Progenitor cell of endocrine pancreas (in vitro differentiated cells): Measurements from ENCODE around the gene CDC42BPB. TPM values are rescaled to one million over a fixed set of nuclear protein-coding genes. Genes with fewer than 3 reads are reported as not detected.

Experiments used
- DNase-seq: peaks from one replicate; pipeline ENCODE4 v3.0.0; 2021; ENCODE audit warnings: low spot score; ENCODE audit not compliant: unreplicated experiment
- H3K27ac Mint-ChIP-seq: 2 replicates; pipeline ENCODE4 v1.8.0; 2021; ENCODE audit warnings: mild to moderate bottlenecking, moderate library complexity, mixed read lengths
- H3K27me3 Mint-ChIP-seq: 2 replicates; pipeline ENCODE4 v1.8.0; 2021; ENCODE audit warnings: mixed read lengths
- H3K36me3 Mint-ChIP-seq: 2 replicates; pipeline ENCODE4 v1.8.0; 2022; ENCODE audit warnings: mixed read lengths; ENCODE audit not compliant: insufficient read depth
- H3K4me1 Mint-ChIP-seq: 2 replicates; pipeline ENCODE4 v1.8.0; 2021; ENCODE audit warnings: low read depth, mixed read lengths
- H3K4me3 Mint-ChIP-seq: 2 replicates; pipeline ENCODE4 v1.8.0; 2021; ENCODE audit warnings: low read depth, mild to moderate bottlenecking, moderate library complexity, mixed read lengths
- H3K9me3 Mint-ChIP-seq: 2 replicates; pipeline ENCODE4 v1.8.0; 2021; ENCODE audit warnings: low read depth, mixed read lengths
- total RNA-seq: library from RNA; stranded (reverse); gene quantifications from 2 replicates; pipeline ENCODE4 v1.2.1, GENCODE V29; 2021
- TF ChIP-seq, protein P1 (sequence below): fragments of 200-600 bp; sonication (generic); IDR thresholded peaks from one replicate; pipeline ENCODE4 v1.5.0; 2021; ENCODE audit warnings: antibody characterized with exemption, mild to moderate bottlenecking; ENCODE audit not compliant: unreplicated experiment

CDC42BPB gene
- total RNA-seq, 1 donor from 2014 or later = 105 TPM

DNA sequence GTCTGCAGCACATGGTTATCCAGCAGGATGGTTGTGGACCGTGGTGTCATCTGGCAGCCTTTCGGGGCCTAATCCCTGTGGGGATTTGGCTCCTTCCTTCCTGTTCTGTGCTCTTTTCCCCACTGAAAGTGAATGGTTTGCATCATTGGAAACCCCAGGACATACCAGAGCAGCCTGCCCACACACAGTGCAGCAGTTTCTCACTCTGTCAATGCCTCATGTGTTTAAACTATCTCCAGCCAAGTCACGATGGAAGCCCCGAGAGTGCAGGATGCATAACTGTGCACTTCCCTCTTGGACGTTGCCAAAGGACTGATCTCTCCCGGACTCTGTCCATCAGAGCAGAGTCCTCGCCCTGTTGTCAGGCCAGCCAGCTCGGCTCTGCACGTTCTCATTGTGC, 163.9 kb downstream of the CDC42BPB start:
- H3K9me3 Mint-ChIP-seq = no peaks in the 10 kb centered on the region
- TF ChIP-seq, protein P1, sequence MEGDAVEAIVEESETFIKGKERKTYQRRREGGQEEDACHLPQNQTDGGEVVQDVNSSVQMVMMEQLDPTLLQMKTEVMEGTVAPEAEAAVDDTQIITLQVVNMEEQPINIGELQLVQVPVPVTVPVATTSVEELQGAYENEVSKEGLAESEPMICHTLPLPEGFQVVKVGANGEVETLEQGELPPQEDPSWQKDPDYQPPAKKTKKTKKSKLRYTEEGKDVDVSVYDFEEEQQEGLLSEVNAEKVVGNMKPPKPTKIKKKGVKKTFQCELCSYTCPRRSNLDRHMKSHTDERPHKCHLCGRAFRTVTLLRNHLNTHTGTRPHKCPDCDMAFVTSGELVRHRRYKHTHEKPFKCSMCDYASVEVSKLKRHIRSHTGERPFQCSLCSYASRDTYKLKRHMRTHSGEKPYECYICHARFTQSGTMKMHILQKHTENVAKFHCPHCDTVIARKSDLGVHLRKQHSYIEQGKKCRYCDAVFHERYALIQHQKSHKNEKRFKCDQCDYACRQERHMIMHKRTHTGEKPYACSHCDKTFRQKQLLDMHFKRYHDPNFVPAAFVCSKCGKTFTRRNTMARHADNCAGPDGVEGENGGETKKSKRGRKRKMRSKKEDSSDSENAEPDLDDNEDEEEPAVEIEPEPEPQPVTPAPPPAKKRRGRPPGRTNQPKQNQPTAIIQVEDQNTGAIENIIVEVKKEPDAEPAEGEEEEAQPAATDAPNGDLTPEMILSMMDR = no peak
- no peak for DNase-seq
- H3K4me3 Mint-ChIP-seq = no peak overlapping the region
- H3K27me3 Mint-ChIP-seq = no peaks in the 10 kb centered on the region
- H3K4me1 Mint-ChIP-seq = peaks cover 2% of the 10 kb centered on the region
- H3K27ac Mint-ChIP-seq = no peak overlapping the region
- H3K36me3 Mint-ChIP-seq = peaks cover 8% of the 10 kb centered on the region

- Mint-ChIP-seq H3K27ac (no peak overlapping the region), H3K4me3 (no peak overlapping the region), H3K4me1 (peaks cover 2% of the 10 kb centered on the region), H3K9me3 (no peaks in the 10 kb centered on the region), H3K27me3 (no peaks in the 10 kb centered on the region), H3K36me3 (peaks cover 9% of the 10 kb centered on the region)
- DNase-seq = no peak
- TF ChIP-seq, protein P1 = no peak
Measured at GRCh38 chr14:102892651-102893050, 164.7 kb downstream of the CDC42BPB start.

- DNase-seq = no peak
- Mint-ChIP-seq H3K36me3 (peaks cover 12% of the 10 kb centered on the region), H3K4me1 (peaks cover 2% of the 10 kb centered on the region), H3K4me3 (no peak overlapping the region), H3K27me3 (no peaks in the 10 kb centered on the region), H3K9me3 (no peaks in the 10 kb centered on the region), H3K27ac (no peak overlapping the region)
- TF ChIP-seq, protein P1 = no peak
Measured at GRCh38 chr14:102891556-102891955, 165.8 kb downstream of the CDC42BPB start.

GRCh38 chr14:102891111-102891510, 166.2 kb downstream of the CDC42BPB start:
- Mint-ChIP-seq H3K36me3 (peaks cover 13% of the 10 kb centered on the region), H3K4me3 (no peak overlapping the region), H3K9me3 (no peaks in the 10 kb centered on the region), H3K27me3 (no peaks in the 10 kb centered on the region), H3K27ac (no peak overlapping the region), H3K4me1 (peaks cover 2% of the 10 kb centered on the region)
- DNase-seq = no peak
- TF ChIP-seq, protein P1 = no peak

GRCh38 chr14:102889615-102890014, 167.7 kb downstream of the CDC42BPB start:
- no peak overlapping the region for H3K4me3 Mint-ChIP-seq

More at GRCh38 chr14:102889615-102890014, 167.7 kb downstream of the CDC42BPB start:
- no peak for DNase-seq
- Mint-ChIP-seq H3K4me1 (peaks cover 2% of the 10 kb centered on the region), H3K27me3 (no peaks in the 10 kb centered on the region), H3K27ac (no peak overlapping the region), H3K9me3 (no peaks in the 10 kb centered on the region), H3K36me3 (peaks cover 9% of the 10 kb centered on the region)
- TF ChIP-seq, protein P1 = no peak
